T47D (cell line): Measurements from ENCODE around the gene DPEP1.

Source experiments
- DNase-seq, 2 experiments: peaks; one replicate each; pipeline versions ENCODE4 v3.0.0 to v3.0.0-alpha.2; 2011 to 2012; ENCODE audit warnings: low read depth in 1 of 2, low spot score in 1 of 2
- JUND ChIP-seq: IDR thresholded peaks from 2 replicates; pipeline ENCODE4 v1.6.1; 2012; ENCODE audit warnings: low read depth
- in situ Hi-C: cut with HindIII; loops from 2 replicates; pipeline ENCODE4 v1.10.0; 2016; ENCODE audit warnings: low sequenced_read_pairs, low pct_unique_long_range_greater_than_20kb

DPEP1 gene

DNA sequence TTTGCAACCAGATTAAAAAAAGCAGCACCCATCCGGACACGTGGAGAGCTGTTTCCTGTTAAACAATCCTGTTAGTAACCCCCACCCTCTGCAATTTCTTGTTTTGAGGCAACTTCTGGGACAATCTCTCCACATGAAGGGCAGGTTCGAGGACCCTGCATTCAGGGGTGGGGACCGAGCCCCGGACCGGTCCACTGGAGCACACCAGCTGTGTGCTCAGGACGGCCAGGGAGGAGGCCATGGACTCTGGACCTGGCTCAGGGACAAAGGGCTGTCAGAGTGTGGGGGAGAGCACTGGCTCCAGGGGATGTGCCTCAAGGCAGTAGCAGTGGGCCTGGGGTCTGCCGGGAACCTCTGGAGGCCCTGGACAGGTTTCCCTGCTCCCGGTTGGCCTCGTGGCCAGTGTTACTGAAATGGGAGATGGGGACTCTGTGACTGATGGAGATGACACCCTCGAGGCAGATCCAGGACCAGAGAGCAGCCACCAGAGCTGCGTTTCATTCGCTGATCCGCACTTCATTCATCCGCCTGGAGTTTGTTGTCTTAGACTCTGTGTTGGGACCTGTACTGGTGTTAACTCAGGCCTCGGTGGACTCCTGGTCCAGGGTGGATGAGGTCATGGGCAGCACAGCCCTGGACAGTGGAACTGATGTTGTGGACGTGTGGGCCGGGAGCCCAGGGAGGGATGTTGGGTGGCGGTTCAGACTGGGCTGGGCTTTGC lies 40.8 kb upstream of the DPEP1 start:
- in situ Hi-C loops: no loop called here
- no peak for DNase-seq
- TF ChIP-seq JUND: no peak

GRCh38 chr16:89573826-89574680 lies 39.4 kb upstream of the DPEP1 start:
- no peak for TF ChIP-seq JUND
- in situ Hi-C loops: no loop called here
- peak in 1 of 2 experiments; percentile 61 for DNase-seq

- in situ Hi-C loops: no loop called here
- DNase-seq: no peak
- no peak for TF ChIP-seq JUND
These were observed 38.7 kb upstream of the DPEP1 start for GRCh38 chr16:89574681-89575246.

GRCh38 chr16:89575247-89576152 lies 37.9 kb upstream of the DPEP1 start, which contains the start of gene CPNE7:
TSS of gene CPNE7 (plus strand) at chr16:89575758. CDS start at chr16:89575898, 140 bp downstream.
- in situ Hi-C loops: no loop called here
- TF ChIP-seq JUND: no peak
- DNase-seq: peak in 1 of 2 experiments; percentile 64

- DNase-seq: no peak
- in situ Hi-C loops: no loop called here
- TF ChIP-seq JUND: no peak
These were observed 37.0 kb upstream of the DPEP1 start for GRCh38 chr16:89576153-89577054.

GRCh38 chr16:89577055-89577759 lies 36.2 kb upstream of the DPEP1 start:
- TF ChIP-seq JUND: no peak
- in situ Hi-C loops: no loop called here
- DNase-seq: no peak

DNA sequence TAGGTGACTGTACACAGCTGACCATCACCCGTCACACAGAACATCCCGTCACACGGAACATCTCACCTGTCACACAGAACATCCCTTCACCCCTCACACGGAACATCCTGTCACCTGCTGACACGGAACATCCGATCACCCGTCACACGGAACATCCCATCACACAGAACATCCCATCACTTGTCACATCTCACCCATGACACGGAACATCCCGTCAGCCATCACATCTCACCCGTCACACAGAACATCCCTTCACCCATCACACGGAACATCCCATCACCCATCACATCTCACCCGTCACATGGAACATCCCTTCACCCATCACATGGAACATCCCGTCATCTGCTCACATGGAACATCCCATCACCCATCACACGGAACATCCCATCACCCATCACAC lies 34.1 kb upstream of the DPEP1 start:
- no peak for TF ChIP-seq JUND
- no peak for DNase-seq
- in situ Hi-C loops: no loop called here

DNA sequence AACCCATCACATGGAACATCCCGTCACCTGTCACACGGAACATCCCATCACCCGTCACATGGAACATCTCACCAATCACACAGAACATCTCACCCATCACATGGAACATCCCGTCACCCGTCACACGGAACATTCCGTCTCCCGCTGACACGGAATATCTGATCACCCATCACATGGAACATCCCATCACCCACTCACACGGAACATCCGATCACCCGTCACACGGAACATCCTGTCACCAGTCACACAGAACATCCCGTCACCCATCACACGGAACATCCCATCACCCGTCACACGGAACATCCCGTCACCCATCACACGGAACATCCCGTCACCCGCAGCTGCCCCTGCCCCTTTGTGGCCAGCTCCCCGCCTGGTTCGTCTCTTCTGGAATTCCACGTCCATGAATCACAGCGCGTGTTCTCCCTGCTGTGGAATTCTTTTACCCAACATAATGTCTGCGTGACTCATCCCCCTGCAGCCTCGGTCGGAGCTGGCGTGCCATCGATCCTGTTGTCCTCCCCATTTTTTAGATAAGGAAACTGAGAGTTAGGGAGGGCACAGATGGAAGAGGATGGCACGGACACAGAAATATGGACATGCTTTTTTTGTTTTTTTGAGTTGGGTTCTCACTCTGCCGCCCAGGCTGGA lies 32.3 kb upstream of the DPEP1 start:
- in situ Hi-C loops: no loop called here

DNA sequence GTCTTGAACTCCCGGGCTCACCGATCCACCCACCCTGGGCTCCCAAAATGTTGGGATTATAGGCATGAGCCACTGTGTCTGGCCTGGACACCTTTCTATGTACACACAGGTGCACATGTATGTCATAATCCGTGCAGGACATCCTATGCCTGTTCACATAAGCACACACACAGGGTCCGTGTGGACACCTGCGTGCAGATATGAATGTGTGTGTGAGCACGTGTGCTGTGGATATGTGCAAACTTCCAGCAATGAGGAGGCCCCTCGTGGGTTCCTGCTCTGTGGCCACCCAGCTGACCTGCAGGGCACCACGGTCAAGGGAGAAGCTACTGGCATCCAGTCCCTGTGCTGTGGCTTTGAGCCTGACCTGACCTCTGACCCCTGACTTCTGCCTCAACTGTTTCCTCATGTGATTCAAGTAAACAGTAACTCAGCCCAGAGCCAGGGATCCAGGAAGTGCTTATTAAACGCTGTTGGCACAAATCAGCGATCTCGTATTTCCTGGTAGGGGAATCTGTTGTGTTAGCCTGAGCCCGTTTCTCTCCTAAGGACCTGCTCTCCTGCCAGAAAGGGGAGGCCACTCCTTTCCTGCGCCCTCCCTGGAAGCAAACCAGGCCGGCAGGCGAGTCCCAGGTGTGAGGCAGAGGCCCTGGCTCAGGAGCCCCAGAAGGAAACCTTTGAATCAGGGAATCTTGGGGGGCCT lies 31.4 kb upstream of the DPEP1 start:
- DNase-seq: peak; percentile 89 to 96
- no peak for TF ChIP-seq JUND
- in situ Hi-C loops: no loop called here

More for the DNA sequence above, 32.3 kb upstream of the DPEP1 start:
- no peak for TF ChIP-seq JUND
- no peak for DNase-seq
